Stimulated activated CD4-positive, alpha-beta T cell treated with anti-CD3 and anti-CD28 coated beads, Interleukin-4, amount 100 ng/mL, for 24 hours (primary cell): ENCODE results near the gene TREML2.
A peak's percentile ranks its signal among the peaks of the same experiment; 100 is the strongest.
"Not testable (repeated sequence)": the region's sequence is repeated elsewhere in the genome, so short reads cannot be mapped to it uniquely, and the experiment has no call there.

Source experiments
- DNase-seq: peaks from one replicate; pipeline ENCODE4 v3.0.0-alpha.2; 2020

Gene TREML2

DNA sequence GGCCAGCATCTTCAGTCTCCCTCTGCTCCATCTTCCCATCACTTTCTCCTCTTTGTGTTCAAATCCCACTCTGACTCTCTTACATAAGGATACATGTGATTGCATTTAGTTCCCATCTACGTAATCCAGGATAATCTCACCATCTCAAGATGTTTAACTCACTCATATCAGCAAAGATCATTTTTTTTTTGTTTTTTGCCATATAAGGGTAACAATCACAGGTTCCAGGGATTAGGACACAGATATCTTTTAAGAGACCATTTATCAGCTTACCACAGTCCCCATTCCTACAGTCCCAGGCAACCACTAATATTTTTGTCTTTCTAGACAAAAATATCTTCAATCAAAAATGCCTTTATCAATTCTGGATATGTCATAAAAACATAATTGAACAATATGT, 3.2 kb upstream of the TREML2 start:
- no peak for DNase-seq

GRCh38 chr6:41201764-41202173, 820 bp upstream of the TREML2 start:
- DNase-seq: no peak

GRCh38 chr6:41200296-41200900, 551 bp downstream of the TREML2 start:
- DNase-seq: peak; percentile 53

GRCh38 chr6:41199552-41200246, 1.2 kb downstream of the TREML2 start:
- DNase-seq: peak; percentile 40

DNA sequence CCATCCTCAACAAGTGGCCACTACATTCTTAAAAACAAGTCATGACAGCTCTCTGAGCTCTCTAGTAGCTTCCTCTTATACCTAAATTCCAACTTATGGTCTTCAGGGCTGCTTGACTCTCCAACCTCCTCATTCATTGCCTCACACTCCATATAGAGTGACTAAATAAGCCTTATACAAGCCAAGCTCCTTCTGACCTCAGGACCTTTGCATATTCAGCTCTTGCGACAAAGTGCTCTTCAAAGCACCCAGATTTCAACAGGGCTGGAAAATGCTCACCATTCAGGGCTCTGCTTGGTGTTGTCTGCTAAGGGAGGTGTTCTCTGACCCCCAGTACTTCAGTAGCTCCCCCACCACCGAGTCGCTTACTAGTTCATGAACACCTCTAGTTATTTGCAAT, 3.7 kb downstream of the TREML2 start:
- no peak for DNase-seq

DNA sequence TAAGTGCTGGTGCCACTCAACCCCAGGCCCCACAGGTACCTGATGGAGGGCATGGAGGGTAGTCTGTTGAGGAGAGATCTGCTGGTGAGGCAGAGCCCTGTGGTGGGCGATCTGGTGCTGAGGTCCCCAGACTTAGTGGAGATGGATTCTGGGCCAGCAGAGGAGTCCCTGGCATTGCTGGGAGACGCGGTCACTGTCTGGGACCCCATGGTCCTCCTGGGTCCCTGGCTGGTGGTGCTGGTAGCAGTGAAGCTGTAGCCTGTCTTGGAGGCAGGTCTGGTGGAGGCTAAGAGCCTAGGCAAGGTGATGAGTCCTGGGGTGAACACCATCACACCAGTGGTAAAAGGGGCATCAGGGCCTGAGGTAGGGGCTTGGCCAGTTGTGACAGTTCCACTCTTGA, 6.6 kb downstream of the TREML2 start:
- no peak for DNase-seq

DNA sequence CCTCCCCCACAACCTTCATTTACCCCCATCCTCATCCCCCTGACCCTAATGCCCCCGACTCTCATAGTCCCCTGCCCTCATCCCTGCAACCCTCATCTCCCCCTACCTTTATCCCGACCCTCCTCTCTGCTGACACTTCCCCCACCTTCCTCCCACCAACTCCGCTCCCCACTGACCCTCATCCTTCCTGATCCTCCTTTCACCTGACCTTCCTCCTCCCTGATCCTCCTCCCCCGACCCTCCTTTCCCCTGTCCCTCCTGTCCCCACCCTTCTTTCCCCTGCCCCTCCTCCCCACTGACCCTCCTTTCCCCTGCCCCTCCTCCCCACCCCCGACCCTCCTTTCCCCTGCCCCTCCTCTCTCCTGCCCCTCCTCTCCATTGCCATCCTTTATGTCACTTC, 7.1 kb downstream of the TREML2 start:
- no peak for DNase-seq

DNA sequence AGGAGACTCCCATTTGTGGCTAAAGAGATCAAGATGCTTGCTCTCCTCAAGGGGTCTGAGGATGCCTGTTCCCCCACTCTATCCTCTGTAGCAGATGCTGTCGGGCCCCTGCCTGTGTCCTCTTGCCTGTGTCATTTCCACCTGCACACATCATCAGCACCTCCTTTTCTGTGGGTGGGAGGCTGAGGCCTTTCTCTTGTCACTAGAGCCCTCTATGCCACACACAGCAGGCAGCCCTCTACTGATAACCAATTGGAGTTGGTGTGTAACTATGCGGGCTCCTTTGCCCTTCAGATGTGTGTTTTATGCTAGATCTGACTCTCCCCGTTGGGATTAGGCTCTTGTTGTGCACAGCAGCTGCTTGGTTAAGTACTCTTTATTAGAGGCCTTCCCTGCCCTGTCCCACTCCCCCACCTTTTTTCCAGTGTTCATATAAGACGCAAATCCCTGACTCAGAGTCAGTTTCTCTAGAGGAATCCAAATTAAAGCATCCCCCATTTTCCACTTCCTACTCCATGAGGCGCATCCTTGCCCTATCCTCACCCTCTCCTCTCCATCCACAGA, 7.7 kb downstream of the TREML2 start:
- DNase-seq: no peak

DNA sequence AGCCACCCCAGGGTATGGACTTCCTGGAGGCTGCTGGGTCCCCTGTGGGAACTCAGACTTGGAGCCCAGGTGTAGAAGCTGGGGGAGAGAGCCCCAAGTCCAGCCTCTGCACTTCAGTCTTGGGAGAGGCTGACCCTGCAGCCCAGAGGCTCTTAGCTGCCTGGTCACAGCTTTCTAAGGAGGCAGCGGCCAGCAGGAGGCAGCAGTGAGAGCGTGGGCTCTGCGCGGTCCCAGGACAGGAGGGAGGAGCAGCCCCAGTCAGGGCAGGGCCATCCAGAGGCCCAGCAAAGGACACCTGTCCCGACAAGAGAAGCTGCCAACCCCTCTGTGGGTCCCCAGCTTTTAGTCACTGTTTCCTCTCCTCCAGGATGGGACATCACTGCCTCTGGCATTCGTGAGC, 9.4 kb downstream of the TREML2 start:
- DNase-seq: peak; percentile 30

DNA sequence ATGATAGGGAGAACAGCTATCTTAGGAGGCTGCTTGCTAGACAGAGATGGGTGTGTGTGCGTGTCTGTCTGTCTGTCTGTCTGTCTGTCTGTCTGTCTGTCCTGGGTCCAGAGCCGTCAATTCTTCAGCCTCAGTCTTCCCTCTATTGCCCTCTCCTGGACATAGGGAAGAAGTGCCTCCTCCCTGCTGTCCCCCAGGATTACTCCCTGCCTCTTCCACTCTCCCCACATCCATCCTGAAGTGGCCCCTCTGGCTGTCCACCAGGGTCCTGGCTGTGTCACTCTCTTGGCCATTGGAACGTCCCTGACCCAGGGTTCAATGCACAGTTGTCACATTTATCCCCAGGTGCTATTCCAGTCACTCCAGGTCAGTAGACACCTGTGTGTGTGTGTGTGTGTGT, 10.2 kb downstream of the TREML2 start:
- no peak for DNase-seq

GRCh38 chr6:41189967-41190366, 11.0 kb downstream of the TREML2 start:
- DNase-seq: no peak

DNA sequence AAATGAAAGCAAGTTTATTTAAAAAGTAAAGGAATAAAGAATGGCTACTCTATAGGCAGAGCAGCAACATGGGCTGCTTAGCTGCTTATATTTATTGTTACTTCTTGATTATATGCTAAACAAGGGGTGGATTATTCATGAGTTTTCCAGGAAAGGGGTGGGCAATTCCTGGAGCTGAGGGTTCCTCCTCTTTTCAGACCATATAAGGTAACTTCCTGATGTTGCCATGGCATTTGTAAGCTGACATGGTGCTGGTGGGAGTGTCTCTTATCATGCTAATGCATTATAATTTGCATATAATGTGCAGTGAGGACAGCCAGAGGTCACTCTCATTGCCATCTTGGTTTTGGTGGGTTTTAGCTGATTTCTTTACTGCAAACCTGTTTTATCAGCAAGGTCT, 11.9 kb downstream of the TREML2 start:
- not testable (repeated sequence) for DNase-seq

DNA sequence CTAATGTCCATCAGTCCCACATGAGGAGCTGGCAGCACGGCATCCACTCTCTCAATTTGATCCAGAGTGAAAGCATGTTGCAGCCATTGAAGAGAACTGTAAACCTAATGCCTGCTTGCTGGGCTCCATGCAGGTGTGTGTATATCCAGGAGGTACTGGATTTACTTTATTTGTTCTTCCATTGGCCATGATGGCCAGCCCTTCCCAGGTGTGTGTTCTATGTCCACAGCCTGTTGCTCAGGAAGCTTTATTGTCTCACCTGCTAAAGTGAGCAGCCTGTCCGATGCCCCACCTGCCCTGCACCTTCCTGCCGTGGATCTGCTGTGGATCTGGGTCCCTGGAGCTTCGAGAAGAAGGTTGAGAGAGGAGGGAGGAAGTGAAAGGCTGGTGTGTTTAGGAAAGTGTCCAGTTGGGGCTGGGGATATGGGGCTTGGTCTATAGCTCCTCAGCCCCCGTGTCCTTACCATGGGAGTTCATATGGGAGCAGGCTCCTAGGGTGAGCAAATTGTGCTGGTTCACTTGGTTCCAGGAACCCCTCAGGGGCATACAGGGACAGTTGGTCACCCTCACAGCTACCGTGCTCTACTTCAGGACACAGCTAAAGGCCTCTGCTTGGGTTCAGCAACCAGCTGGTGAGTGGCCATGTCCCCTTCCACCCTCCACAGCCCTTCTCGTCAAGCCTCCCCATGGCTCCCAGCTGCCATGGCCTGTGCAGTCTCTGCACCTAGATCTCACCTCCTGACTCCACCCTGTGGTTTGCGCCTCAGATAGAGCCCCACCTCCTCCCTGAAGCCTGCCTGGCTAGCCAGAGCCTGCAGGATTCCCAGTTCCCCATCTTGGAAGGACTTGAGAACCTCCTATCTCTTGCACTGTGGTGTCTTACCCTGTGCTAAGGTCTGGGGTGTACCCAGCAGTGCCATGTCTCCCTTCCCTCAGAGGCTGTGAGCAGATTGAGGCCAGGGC, 12.7 kb downstream of the TREML2 start:
- DNase-seq: no peak

- no peak for DNase-seq
Measured at GRCh38 chr6:41186031-41186562, 14.9 kb downstream of the TREML2 start.

GRCh38 chr6:41184761-41185160, 16.2 kb downstream of the TREML2 start:
- DNase-seq: no peak

DNA sequence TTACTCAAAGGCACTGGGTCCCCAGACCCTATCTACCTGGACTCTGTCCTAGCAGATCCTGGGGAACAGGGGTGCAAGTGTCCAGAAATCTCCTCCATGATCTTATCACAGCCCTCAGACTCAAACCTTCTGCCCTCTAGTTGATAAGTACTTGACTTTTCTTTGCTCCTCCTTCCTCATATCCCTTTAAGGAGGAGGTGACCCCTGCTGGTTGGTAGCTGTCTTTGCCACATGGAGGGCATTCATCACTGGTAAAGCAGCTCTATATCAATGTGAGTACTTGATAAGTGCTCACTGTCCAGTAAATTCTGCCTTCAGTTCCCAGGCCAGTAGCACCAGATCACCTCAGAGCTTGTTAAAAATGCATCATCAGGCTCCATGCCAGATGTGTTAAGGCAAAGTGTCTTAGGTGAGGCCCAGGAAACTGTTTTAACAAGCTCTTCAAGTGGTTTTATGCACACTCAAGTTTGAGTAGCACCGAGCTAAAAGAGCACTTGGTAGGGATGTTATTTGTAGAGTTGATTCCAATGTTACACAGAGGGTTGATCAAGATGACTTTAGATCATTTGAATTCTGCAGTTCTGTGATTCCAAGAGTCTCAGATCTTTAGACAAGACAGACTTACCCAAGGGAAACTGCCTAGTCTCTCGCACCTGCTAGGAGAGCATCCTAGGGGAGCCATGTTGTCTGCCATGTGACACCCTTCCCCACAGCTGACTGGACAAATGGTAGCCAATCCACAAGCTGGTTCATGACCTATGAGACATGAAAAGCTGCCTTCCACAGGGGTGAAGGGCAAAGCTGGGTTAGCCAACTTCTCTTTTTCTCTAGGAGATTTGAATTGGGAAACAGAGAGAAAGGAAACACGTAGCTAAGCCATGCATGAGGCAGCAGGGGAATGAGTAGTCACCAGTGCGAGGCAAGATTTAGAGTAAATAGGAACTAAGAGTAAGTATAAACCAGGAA, 18.6 kb downstream of the TREML2 start:
- peak; percentile 51 for DNase-seq

GRCh38 chr6:41181566-41181965, 19.4 kb downstream of the TREML2 start:
- no peak for DNase-seq

DNA sequence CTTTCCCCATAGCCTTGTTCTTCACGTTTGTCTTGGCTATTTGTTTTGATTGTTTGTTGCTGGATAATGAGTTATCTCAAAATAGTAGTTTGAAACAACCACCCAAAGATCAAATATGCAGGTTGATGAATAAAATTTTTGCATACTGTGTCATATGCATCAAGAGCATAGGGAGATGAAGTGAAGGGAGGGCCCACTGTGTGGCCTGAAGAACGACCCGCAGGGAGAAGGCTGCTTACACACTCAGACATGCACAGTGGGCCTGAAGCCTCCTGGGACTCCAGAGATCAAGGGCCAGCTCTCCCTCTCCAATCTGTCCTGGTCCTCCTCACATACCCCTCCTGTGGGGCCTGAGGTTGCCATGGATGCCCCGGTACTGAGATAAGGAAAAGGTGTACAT, 21.8 kb downstream of the TREML2 start:
- no peak for DNase-seq

GRCh38 chr6:41177695-41178094, 23.3 kb downstream of the TREML2 start:
- DNase-seq: no peak

GRCh38 chr6:41177287-41177686, 23.7 kb downstream of the TREML2 start:
- no peak for DNase-seq

GRCh38 chr6:41176189-41176588, 24.8 kb downstream of the TREML2 start:
- DNase-seq: no peak

DNA sequence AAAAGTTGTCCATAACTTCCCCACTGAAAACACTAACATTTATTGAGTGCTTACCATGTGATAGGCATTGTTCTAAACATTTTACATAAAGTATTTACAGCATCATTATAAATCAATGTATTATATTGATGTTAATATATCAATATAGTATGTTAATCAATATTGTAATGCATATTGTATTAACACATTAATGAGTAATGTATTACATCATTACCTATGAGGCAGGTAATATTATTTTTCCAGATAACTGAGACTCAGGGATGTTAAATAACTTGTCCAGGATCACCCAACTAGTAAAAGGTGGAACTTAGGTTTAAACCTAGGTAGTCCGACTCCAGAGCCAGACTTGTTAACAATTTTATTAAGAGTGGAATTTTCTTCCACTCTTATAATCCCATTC, 25.9 kb downstream of the TREML2 start:
- DNase-seq: no peak
